OCI-M2 (cell line): ENCODE results near the gene ACSS1.

ENCODE experiments used
- DNase-seq: peaks from one replicate; lab custom pipeline; 2025; ENCODE audit not compliant: unreplicated experiment; lab: John Stamatoyannopoulos, UW

ACSS1 gene

DNA sequence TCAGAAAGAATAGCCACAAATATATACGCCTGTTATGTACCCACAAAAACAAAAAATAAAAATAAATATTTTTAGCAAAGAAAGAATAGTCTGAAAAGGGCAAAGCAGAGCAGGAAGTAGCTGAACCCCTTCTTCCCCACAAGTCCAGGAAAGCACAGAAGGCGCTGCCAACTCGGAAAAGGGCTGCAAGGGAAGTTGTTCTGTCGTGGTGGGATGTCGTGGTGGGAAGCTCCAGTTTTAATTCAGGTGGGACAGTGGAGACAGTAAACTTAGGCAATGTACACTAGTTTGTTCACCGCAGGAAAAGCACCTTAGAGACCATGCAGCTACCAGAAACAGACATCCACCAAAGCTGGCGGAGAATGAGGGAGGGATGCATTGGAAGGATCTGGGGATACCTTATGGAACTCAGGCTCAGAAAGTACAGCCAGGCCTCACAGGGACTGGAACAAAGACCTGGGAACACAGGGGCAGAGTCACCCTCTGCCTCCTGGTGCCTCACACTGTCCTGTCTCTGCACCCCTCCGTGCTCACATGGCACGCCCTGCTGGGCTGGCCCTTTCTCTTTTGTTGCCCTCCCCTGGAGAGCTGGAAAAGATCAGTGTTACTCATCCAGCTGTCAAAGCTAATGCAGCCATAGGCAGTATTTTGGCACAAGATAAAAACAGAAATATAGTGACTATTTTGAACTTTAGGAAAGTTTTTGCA, 62.0 kb downstream of the ACSS1 start:
- DNase-seq = no peak

DNA sequence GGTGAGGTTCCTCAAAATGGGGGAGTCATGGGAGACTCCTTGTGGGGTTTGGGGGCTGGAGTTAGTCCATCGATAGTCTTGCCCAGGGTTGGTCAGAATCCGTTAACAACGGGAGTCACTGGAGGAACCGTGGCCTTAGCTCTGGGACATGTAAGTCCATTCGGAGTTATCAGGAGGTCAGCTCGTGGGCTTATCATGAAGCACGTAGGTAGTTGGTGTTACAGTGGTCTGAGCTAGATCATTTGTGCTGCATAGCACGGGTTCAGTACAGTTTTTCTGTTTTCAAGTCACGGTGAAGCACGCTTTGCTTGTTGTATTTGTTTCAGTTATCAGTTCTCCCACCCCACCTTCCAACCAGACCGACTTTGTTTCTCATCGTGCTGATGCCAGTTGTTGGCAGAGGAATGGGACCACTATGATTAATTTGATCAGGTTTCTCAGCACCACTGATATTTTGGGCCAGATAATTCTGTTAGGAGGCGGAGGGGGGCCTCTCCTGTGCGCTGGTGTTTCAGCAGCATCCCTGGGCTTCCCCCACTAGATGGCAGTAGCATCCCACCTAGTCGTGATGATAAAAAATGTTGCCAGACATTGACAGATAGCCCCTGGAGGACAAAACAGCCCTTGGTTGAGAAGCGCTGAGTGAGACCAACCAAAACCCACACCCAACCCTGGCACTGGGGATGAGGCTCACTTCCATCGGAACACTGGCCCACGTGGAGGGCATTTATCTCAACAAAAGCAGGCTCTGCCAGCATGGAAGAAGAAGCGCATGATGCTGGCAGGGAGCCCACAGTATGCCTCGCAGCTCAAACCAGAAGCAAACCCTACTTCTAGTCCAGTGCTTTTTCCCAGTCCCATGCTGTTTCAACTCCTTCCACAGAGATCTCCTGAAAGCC, 63.2 kb downstream of the ACSS1 start:
- DNase-seq = peak; percentile 29

DNA sequence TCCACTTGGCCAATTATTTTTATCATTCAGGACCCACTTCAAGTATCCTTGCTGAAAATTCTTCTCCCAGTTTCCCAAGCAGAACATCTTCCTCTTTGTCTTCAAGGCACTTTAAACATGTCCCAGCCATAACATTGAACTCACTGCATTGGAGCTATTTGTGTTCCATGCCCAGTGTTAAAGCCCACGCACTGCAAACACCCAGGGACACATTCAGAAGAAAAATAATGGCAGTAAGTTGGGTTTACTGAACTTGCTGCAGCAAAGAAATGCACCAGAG, 63.8 kb downstream of the ACSS1 start:
- no peak for DNase-seq

GRCh38 chr20:24993337-24994185, 64.4 kb downstream of the ACSS1 start:
- no peak for DNase-seq

DNA sequence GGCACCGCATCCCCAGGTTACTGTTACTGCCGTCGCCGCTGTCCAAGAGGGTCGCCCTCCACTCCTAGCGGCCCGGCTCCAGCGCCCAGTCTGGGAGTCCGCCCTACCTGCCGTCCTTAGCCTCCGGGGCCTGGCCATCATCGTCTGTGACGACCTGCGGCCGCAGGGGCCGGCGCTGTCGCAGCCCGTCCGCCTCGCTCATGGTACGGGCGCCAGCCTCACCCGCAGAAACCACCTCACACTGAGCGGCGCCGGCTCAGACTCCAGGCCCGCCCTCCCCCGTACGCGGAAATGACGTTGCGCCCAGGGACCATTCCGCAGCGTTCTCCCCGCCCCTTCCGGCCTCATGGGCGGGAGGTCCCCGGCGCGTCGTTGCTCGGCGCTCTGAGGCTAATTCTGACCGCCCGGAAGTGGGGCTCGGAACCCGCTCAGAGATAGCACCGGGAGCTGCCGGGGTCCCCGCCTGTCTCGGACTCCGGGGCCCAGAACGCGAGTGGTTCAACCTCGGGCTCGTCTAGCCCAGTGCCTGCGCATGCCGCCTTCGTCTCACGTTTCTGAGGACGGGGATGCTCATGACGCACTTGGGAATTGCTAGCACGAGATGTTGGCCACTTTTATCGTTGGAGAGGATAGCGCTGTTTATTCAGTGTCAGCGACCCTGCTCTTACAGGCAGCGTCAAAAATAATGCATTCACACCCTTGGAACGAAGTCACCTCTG, 65.3 kb downstream of the ACSS1 start, which contains the start of gene APMAP:
APMAP (minus strand) TSS at position 265 of the 719 bp plus-strand sequence; CDS start at position 202, 63 bp downstream.
- peak; percentile 38 for DNase-seq

DNA sequence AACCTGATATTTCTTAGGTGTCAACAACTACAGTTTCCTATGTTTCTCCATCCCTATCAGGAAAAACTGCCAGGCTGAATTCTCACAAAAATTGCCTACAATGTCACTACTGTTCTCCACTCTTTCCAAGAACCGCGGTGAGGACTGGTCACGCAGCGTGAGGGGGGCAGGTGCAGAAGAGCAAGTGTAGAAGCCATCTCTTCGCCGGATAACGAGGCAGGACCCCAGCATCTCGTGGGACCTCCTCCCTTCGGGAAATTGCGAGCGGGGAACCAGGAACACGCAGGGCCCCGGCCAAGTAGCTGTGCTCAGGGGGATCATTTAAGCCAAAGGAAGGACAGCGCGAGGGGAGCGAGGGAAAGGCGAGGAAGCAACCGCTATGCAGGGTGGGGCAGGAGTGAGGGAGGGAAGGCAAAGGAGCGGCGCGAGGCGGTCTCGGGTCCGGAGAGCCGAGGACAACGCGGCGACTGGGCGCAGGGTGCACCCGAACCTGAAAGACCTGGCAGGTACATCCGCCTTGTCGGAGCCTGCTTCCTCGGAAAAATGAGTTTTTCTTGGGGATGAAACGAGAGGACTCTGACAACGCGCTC, 65.9 kb downstream of the ACSS1 start:
- DNase-seq = no peak

GRCh38 chr20:24990810-24991252, 67.1 kb downstream of the ACSS1 start:
- DNase-seq = no peak

- no peak for DNase-seq
Observed at GRCh38 chr20:24989162-24989561, 68.8 kb downstream of the ACSS1 start.

DNA sequence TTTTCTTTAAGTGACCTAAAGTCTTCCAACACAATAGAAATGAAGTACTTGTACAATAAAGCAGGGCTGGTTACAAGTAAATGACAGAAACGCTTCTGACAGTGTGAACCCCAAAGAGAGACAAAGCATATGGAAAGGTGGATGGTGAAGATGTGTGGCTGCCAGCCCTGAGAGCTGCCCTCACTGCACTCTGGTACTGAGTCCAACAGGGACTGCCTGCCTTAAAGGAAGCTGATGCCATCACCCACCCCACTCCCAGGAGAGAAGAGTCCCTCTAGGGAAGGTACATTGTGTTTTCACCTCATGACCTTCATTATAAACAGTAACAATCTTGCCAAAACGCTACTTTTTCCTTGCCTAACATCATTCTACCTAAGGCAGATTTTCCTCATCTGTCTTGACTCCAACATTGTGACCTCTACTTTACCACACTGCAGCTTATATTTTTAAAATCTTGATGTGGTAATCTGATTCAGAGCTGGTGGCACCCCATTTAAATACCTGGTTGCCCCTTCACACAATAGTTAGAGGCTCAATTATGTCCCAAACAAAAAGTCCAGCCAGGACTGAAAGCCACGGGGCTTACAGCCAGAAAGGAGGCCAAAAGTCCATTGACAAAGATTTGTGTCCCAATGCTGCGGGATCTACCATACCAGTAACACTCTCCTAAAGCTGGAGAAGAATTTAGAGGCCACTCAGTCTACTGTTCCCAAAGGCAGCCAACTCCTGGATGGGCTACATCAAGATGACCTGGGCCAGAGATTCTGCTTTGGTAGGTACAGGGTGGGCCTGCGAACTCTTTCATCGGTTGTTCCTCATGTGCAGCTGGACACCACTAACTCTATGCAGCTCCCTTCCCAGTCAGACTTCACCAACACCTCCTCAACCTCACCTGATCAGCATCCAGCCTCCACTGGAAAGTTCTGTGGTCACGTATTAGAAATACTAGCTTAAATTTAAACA, 69.8 kb downstream of the ACSS1 start:
- DNase-seq = no peak

DNA sequence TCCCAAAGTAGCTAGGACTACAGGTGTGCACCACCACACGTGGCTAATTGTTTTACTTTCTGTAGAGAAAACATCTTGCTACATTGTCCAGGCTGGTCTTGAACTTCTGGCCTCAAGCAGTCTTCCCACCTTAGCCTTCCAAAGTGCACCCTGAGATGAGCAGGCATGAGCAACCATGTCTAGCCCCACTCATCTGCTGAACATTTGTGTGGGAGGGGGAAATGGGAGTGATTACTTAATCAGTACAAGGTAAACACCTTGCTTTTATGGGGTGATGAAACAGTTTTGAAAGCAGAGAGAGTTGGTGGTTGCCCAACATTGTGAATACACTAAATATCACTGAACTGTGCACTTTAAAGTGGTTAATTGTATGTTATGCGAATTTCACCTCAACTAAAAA, 70.7 kb downstream of the ACSS1 start:
- no peak for DNase-seq

DNA sequence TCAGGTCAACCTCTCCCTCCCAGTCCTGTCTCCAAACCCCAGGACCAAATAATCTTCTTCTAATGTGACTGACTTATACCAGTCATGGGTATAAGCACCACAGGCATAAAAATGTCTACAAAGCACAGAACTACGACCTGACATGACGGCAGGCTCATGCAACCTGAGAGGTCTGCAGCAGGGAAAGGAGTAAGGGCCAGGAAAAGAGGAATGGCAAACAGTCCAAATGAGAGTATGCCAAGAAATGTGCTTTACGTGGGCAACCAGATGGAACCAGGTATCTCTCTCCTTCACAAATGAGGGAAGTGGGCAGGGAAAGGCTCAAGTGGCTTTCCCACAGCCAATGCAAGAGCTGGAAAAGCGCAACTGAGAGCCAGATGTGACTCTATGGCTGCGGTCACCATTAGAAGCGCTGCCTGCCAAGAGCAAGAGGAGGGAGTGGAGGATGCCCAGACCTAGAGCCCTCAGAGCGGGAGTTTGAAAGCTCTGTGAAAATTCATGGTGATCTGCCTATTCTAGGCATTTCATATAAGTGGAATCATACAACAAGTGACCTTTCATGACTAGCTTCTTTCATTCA, 71.4 kb downstream of the ACSS1 start:
- DNase-seq = no peak

GRCh38 chr20:24985802-24986201, 72.1 kb downstream of the ACSS1 start:
- no peak for DNase-seq

DNA sequence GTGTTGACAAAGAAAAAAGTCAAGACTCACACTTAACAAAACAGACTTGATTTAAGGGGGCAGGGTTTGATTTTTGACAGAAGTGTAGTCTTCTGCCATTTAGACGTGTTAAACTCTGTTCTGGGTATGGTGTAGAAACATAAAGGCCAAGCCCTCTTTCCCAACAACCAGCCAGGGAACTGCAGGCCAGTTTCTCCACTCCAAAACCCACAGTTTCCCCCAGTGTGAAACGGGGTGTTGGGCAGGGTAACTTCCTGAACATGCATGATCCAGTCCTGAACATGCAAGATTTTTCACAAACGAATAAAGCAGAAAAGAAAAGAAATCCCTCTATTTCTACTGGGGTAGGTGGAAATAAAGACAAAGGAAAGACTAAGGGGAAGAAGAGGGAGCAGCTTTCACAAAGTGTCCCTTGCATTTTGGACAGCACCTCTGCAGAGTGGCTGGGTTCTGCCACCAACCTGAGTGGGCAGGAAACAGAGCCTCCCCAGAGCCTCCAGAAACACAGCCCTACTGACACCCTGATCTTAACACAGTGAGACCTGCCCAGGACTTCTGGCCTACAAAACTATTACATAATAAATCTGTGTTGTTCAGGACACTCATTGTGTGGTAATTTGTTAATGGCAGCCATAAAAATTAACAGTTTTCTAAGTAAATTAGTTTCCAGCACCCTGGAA, 72.8 kb downstream of the ACSS1 start:
- no peak for DNase-seq

DNA sequence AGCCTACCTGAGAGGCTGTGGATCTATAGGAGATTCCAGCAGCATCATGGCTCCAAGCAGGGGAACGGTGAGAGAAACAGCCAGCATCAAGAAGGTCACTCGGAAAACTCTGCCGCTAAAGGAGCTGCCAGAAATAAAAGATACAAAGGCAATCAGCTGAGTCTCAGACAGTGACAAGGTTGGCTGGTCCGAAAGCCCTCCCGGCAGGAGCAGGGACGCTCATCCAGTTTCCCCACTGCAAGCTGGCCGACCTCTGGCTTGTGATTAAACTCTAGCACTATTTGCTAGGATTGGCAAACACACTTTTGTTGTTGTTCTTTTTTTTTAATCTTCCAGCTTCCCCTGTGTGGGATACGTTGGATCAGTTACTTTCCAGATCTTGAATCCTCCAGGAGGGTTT, 74.0 kb downstream of the ACSS1 start:
- DNase-seq = no peak

GRCh38 chr20:24981790-24982189, 76.1 kb downstream of the ACSS1 start:
- no peak for DNase-seq

DNA sequence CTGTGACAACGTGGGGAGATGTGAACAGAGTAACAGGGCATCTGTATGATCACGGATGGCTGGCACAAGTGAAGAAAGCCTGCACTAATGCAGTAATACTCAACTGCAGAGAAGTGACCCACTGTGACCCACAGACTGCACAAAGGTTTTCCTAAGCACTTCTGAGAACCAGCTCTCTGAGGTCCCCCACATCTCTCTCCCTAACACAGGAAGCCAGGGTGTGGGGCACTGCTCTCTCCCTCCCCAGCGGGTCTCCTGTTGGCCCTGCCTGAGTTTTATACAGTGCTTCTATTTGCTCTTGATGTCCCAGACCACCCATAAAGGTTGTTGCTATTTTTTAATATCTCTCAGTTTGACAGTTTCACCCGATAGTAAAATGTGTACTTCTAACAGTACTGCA, 76.7 kb downstream of the ACSS1 start:
- no peak for DNase-seq

DNA sequence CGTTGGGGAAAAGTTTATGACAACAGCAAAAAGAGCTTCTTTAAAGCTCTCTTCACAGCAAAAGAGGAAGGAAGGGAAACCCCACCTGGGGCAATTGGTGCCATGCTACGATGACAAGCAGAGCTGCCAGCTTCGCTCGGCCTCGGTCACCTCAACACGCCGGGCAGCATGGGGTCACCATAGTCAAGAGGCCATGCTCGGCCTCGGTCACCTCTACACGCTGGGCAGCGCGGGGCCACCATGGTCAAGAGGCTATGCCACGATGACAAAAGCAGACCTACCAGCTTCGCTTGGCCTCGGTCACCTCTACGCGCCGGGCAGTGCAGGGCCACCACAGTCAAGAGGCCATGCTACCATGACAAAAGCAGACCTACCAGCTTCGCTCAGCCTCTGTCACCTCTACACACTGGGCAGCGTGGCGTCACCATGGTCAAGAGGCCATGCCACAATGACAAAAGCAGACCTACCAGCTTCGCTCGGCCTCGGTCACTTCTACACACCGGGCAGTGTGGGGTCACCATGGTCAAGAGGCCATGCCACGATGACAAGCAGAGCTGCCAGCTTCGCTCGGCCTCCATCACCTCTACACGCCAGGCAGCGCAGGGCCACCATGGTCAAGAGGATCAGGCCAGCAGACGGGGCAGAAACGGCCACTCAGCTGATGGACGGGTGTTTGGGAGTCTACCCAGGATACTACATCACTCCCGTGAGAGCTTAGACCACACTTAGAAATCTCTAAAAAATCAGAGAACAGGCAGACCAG, 77.5 kb downstream of the ACSS1 start:
- no peak for DNase-seq
